ENCODE results near the gene CPNE2. TPM values are rescaled to one million over a fixed set of nuclear protein-coding genes. Genes with fewer than 3 reads are reported as not detected.
A peak's percentile ranks its signal among the peaks of the same experiment; 100 is the strongest.

The CPNE2 gene
- total and polyA plus RNA-seq, 4 donors: 6.8 to 14.6 (median 11.0) TPM

- no peak overlapping the region for H3K4me3 ChIP-seq (ENCODE audit: low read depth in 1 of 3, low read length in 3 of 3)
- H3K27me3 ChIP-seq (ENCODE audit: control insufficient read depth in 4 of 4, insufficient read depth in 4 of 4, low read length in 3 of 4): no peaks in the 10 kb centered on the region
- TF ChIP-seq ZBTB33 (IDR thresholded peaks at IDR 0.05): no peak
- no peak for TF ChIP-seq FOXA2 (IDR thresholded peaks at IDR 0.05)
- no peak for TF ChIP-seq NR2F2 (IDR thresholded peaks at IDR 0.05)
- no peak for TF ChIP-seq ATF3 (IDR thresholded peaks at IDR 0.05)
- TF ChIP-seq HNF4G (IDR thresholded peaks at IDR 0.05): no peak
- TF ChIP-seq HNF4A (conservative IDR thresholded peaks at IDR 0.05): no peak
- TF ChIP-seq YY1 (IDR thresholded peaks at IDR 0.05): no peak
- no peak for TF ChIP-seq FOXA1 (IDR thresholded peaks at IDR 0.05)
- TF ChIP-seq SP1 (IDR thresholded peaks at IDR 0.05): no peak
- no peak for TF ChIP-seq MAX (IDR thresholded peaks at IDR 0.05)
- no peaks in the 10 kb centered on the region for H3K9me3 ChIP-seq (ENCODE audit: control insufficient read depth in 4 of 4, low read length in 3 of 4)
- peaks cover 4 to 18% (median 11%) of the 10 kb centered on the region in 4 donors for H3K4me1 ChIP-seq (ENCODE audit: control insufficient read depth in 4 of 4, insufficient read depth in 4 of 4, low read length in 3 of 4)
- H3K36me3 ChIP-seq (ENCODE audit: control insufficient read depth in 4 of 4, insufficient read depth in 3 of 4, low read depth in 1 of 4, low read length in 3 of 4): peaks cover 0 to 36% (median 20%) of the 10 kb centered on the region in 4 donors
- no peak for DNase-seq (ENCODE audit: low spot score)
- H3K27ac ChIP-seq (ENCODE audit: low read depth in 1 of 2, low read length in 2 of 2): no peak overlapping the region
- no peak overlapping the region for H3K9ac ChIP-seq (ENCODE audit: low read depth in 1 of 2, low read length in 2 of 2)
- WGBS: 93% methylated on average over 1 of the region's 1 CpG
Measured at GRCh38 chr16:57163842-57164241, 71.5 kb downstream of the CPNE2 start.

- TF ChIP-seq JUND (IDR thresholded peaks at IDR 0.05): no peak
- peak; percentile 19 to 40 for TF ChIP-seq RXRA (IDR thresholded peaks at IDR 0.05)
- TF ChIP-seq FOXA2 (IDR thresholded peaks at IDR 0.05): no peak
- TF ChIP-seq RAD21 (IDR thresholded peaks at IDR 0.05): no peak
- TF ChIP-seq SP1 (IDR thresholded peaks at IDR 0.05): no peak
- no peak for DNase-seq (ENCODE audit: low spot score)
- H3K4me3 ChIP-seq (ENCODE audit: low read depth in 1 of 3, low read length in 3 of 3): no peak overlapping the region
- no peaks in the 10 kb centered on the region for H3K27me3 ChIP-seq (ENCODE audit: control insufficient read depth in 4 of 4, insufficient read depth in 4 of 4, low read length in 3 of 4)
- H3K27ac ChIP-seq (ENCODE audit: low read depth in 1 of 2, low read length in 2 of 2): no peak overlapping the region
- no peak overlapping the region for H3K9ac ChIP-seq (ENCODE audit: low read depth in 1 of 2, low read length in 2 of 2)
- H3K4me1 ChIP-seq (ENCODE audit: control insufficient read depth in 4 of 4, insufficient read depth in 4 of 4, low read length in 3 of 4): peaks cover 4 to 18% (median 11%) of the 10 kb centered on the region in 4 donors
- H3K9me3 ChIP-seq (ENCODE audit: control insufficient read depth in 4 of 4, low read length in 3 of 4): no peaks in the 10 kb centered on the region
- WGBS: 40% methylated on average over 5 of the region's 5 CpGs
- peaks cover 0 to 40% (median 21%) of the 10 kb centered on the region in 4 donors for H3K36me3 ChIP-seq (ENCODE audit: control insufficient read depth in 4 of 4, insufficient read depth in 3 of 4, low read depth in 1 of 4, low read length in 3 of 4)
Measured at GRCh38 chr16:57165483-57165882, 73.1 kb downstream of the CPNE2 start.

GRCh38 chr16:57165938-57166337, 73.6 kb downstream of the CPNE2 start:
- Histone ChIP-seq H3K9me3 (ENCODE audit: control insufficient read depth in 4 of 4, low read length in 3 of 4) (no peaks in the 10 kb centered on the region), H3K27ac (ENCODE audit: low read depth in 1 of 2, low read length in 2 of 2) (no peak overlapping the region), H3K9ac (ENCODE audit: low read depth in 1 of 2, low read length in 2 of 2) (no peak overlapping the region), H3K4me1 (ENCODE audit: control insufficient read depth in 4 of 4, insufficient read depth in 4 of 4, low read length in 3 of 4) (peaks cover 4 to 18% (median 11%) of the 10 kb centered on the region in 4 donors), H3K27me3 (ENCODE audit: control insufficient read depth in 4 of 4, insufficient read depth in 4 of 4, low read length in 3 of 4) (no peaks in the 10 kb centered on the region), H3K4me3 (ENCODE audit: low read depth in 1 of 3, low read length in 3 of 3) (no peak overlapping the region), H3K36me3 (ENCODE audit: control insufficient read depth in 4 of 4, insufficient read depth in 3 of 4, low read depth in 1 of 4, low read length in 3 of 4) (peaks cover 0 to 37% (median 21%) of the 10 kb centered on the region in 4 donors)
- TF ChIP-seq HNF4A (conservative IDR thresholded peaks at IDR 0.05) (no peak), ZBTB33 (IDR thresholded peaks at IDR 0.05) (no peak), MAX (IDR thresholded peaks at IDR 0.05) (no peak), SP1 (IDR thresholded peaks at IDR 0.05) (no peak), RXRA (IDR thresholded peaks at IDR 0.05) (peak in 1 of 2 donors; percentile 3), FOXA2 (IDR thresholded peaks at IDR 0.05) (peak; percentile 18), NR2F2 (IDR thresholded peaks at IDR 0.05) (no peak), HNF4G (IDR thresholded peaks at IDR 0.05) (no peak), RAD21 (IDR thresholded peaks at IDR 0.05) (no peak), FOXA1 (IDR thresholded peaks at IDR 0.05) (no peak), ATF3 (IDR thresholded peaks at IDR 0.05) (no peak), EGR1 (IDR thresholded peaks at IDR 0.05; ENCODE audit: low read depth in 2 of 2) (no peak), REST (IDR thresholded peaks at IDR 0.05) (no peak), JUND (IDR thresholded peaks at IDR 0.05) (no peak)
- WGBS: 53% methylated on average over 3 of the region's 3 CpGs
- DNase-seq (ENCODE audit: low spot score): no peak
